Uterus (tissue), 4 donors: ENCODE data around the gene RNF34. TPM values are rescaled to one million over a fixed set of nuclear protein-coding genes. Genes with fewer than 3 reads are reported as not detected.

Experiments used
- DNase-seq, 2 donors: peaks; one replicate each; pipeline ENCODE4 v3.0.0-alpha.2; 2019 to 2020
- H3K27ac ChIP-seq, 2 donors: fragments of 200-600 bp; sonication (generic); 1 replicate in 1 of 2; 2 replicates in 1 of 2; pipeline ENCODE4 v1.5.1; 2016 to 2018
- H3K27me3 ChIP-seq, 2 donors: fragments of 200-600 bp; sonication (generic); one replicate each; pipeline ENCODE4 v1.5.1; 2018 to 2019; ENCODE audit warnings: control low read depth in 1 of 2
- H3K36me3 ChIP-seq, 2 donors: fragments of 200-600 bp; sonication (generic); one replicate each; pipeline ENCODE4 v1.5.1; 2019; ENCODE audit warnings: control low read depth in 1 of 2
- H3K4me1 ChIP-seq, 2 donors: fragments of 200-600 bp; sonication (generic); one replicate each; pipeline ENCODE4 v1.5.1; 2018 to 2019; ENCODE audit warnings: control low read depth in 1 of 2
- H3K4me3 ChIP-seq, 2 donors: fragments of 200-600 bp; sonication (generic); 1 replicate in 1 of 2; 2 replicates in 1 of 2; pipeline ENCODE4 v1.5.1; 2018 to 2019; ENCODE audit warnings: mild to moderate bottlenecking in 1 of 2
- H3K9me3 ChIP-seq, 2 donors: fragments of 200-600 bp; sonication (generic); one replicate each; pipeline ENCODE4 v1.5.1; 2019; ENCODE audit warnings: control low read depth in 1 of 2
- POLR2A ChIP-seq, 2 donors: fragments of 450-650 bp; IDR thresholded peaks; one replicate each; pipeline ENCODE4 v1.6.1; 2016; ENCODE audit warnings: antibody characterized with exemption in 2 of 2, mild to moderate bottlenecking in 1 of 2, moderate library complexity in 1 of 2
- intact Hi-C: fragments of 100-400 bp; cut with DNase I; formaldehyde crosslinking; loops from one replicate; pipeline ENCODE4 v1.15.1; 2023; ENCODE audit warnings: low total_unique reads
- total RNA-seq, 4 donors: library from RNA; depleted of rRNA in 3 of 4; stranded (reverse); fragments of >200 nt in 3 of 4; gene quantifications; one replicate each; pipeline versions ENCODE4 v1.1.0 to v1.2.4, GENCODE V29; 2014 to 2023
- TF ChIP-seq, protein P1 (sequence below), 4 experiments: fragments of 200-600 bp in 2 of 4; fragments of 450-650 bp in 2 of 4; sonication (generic) in 2 of 4; IDR thresholded peaks; one replicate each; pipeline ENCODE4 v1.5.1; 2016 to 2019; ENCODE audit warnings: antibody characterized with exemption in 4 of 4, mild to moderate bottlenecking in 2 of 4, moderate library complexity in 1 of 4
- donor health status: DM: yes; HTN: yes; CAD: no.

RNF34 gene
- total RNA-seq, 4 donors from 2014 or later, result 23.5 to 74.9 (median 34.1) TPM

GRCh38 chr12:121456551-121456950 is 56.6 kb downstream of the RNF34 start:
- Histone ChIP-seq H3K27ac (no peak overlapping the region), H3K27me3 (no peaks in the 10 kb centered on the region), H3K36me3 (no peaks in the 10 kb centered on the region), H3K4me1 (no peaks in the 10 kb centered on the region), H3K9me3 (no peaks in the 10 kb centered on the region), H3K4me3 (no peak overlapping the region)
- TF ChIP-seq, protein P1, sequence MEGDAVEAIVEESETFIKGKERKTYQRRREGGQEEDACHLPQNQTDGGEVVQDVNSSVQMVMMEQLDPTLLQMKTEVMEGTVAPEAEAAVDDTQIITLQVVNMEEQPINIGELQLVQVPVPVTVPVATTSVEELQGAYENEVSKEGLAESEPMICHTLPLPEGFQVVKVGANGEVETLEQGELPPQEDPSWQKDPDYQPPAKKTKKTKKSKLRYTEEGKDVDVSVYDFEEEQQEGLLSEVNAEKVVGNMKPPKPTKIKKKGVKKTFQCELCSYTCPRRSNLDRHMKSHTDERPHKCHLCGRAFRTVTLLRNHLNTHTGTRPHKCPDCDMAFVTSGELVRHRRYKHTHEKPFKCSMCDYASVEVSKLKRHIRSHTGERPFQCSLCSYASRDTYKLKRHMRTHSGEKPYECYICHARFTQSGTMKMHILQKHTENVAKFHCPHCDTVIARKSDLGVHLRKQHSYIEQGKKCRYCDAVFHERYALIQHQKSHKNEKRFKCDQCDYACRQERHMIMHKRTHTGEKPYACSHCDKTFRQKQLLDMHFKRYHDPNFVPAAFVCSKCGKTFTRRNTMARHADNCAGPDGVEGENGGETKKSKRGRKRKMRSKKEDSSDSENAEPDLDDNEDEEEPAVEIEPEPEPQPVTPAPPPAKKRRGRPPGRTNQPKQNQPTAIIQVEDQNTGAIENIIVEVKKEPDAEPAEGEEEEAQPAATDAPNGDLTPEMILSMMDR (IDR thresholded peaks at IDR 0.05), result no peak
- TF ChIP-seq POLR2A (IDR thresholded peaks at IDR 0.05), result no peak
- intact Hi-C loops, result no loop called here
- DNase-seq, result no peak

DNA sequence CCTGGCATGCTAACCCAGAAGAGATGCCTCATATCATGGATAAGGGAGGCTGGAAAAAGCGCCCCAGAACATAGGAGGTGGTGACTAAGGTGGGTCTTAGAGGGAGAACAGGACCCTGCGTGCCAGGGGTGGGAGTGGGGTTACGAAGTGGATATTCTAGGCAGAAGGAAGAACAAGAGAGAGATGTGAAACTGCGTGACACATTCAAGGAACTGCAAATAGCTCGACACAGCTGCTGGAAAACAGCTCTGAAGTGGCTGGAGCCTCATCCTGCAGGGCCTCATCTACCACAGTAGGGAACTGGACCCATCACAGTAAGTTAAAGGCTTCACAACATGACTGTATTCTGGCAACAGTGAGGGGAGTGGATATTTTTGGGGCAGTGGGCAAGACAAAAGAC is 61.1 kb downstream of the RNF34 start:
- no peak overlapping the region for H3K4me3 ChIP-seq
- no peaks in the 10 kb centered on the region for H3K36me3 ChIP-seq
- no peaks in the 10 kb centered on the region for H3K27me3 ChIP-seq
- no peaks in the 10 kb centered on the region for H3K9me3 ChIP-seq
- H3K27ac ChIP-seq, result no peak overlapping the region
- DNase-seq, result no peak
- H3K4me1 ChIP-seq, result no peaks in the 10 kb centered on the region
- intact Hi-C loops, result no loop called here
- no peak for TF ChIP-seq POLR2A (IDR thresholded peaks at IDR 0.05)

DNA sequence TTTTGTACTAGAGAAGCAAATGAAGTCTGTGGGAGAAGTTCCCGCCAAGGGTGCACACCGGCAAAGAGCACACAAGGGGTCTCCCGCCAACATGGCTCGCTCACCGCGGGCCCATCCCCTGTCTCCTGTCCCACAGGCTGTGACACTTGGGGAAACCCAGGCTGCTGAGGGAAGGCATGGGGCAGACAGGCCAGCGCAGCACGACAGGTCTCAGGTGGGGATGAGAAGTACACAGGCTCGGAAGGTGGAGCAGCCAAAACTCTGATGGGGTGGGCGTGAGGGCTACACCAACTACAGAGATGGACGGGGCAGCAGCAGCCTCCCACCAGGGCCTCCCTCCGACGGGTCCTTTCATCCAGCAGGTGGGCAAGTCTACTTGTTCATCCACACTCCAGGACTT is 64.4 kb downstream of the RNF34 start:
- no peak for DNase-seq
- H3K27me3 ChIP-seq, result no peaks in the 10 kb centered on the region
- no peaks in the 10 kb centered on the region for H3K4me1 ChIP-seq
- intact Hi-C loops, result no loop called here
- no peak overlapping the region for H3K27ac ChIP-seq
- no peaks in the 10 kb centered on the region for H3K36me3 ChIP-seq
- TF ChIP-seq POLR2A (IDR thresholded peaks at IDR 0.05), result no peak
- TF ChIP-seq, protein P1 (IDR thresholded peaks at IDR 0.05), result no peak
- H3K4me3 ChIP-seq, result no peak overlapping the region
- H3K9me3 ChIP-seq, result no peaks in the 10 kb centered on the region

GRCh38 chr12:121465921-121466793 is 66.2 kb downstream of the RNF34 start:
- Histone ChIP-seq H3K4me1 (no peaks in the 10 kb centered on the region), H3K4me3 (peak overlapping the region; percentile 20 to 50), H3K36me3 (no peaks in the 10 kb centered on the region), H3K27me3 (no peaks in the 10 kb centered on the region), H3K9me3 (no peaks in the 10 kb centered on the region), H3K27ac (peak overlapping the region in 1 of 2 donors; percentile 62)
- intact Hi-C loops, result no loop called here
- TF ChIP-seq, protein P1 (IDR thresholded peaks at IDR 0.05), result no peak
- TF ChIP-seq POLR2A (IDR thresholded peaks at IDR 0.05), result no peak
- DNase-seq, result no peak

DNA sequence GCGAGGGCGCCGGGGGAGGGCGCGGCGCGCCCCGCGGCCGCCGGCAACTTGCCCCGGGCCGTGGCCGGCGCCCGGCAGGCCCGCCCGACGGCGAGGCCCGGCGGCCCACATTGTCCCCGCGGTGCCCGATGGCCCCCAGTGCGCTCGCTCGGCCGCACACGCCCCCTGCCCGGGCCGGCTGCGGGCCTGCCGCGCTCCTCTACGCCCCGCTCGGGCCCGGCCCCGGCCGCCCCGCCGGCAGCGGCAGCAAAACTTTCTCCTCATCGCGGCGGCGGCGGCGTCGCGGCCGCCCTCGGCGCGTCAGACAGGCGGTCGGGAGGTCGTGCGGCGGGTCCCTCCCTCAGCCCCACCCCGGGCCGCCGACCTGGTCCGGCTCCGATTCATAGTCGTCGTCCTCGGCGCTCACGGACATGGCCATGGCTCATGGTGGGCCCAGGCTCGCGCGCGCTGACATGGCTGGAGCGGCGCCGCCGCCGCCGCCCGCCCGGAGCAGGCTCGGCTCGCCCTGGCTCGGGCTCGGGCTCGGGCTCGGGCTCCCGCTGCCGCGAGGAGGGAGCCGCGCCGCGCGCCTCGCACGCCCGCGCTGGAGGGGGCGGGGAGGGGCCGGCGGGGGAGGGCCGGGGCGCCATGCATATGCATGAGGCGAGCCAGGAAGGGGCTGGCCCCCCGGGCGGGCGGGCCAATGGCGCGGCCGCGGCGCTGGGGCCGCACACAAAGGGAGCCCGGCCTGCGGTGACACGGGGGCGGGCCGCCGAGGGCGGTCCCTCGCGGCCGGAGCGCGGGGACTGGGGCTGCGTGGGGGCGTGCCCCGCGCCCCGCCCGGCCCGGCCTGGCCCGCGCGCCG is 67.1 kb downstream of the RNF34 start:
- intact Hi-C loops, result no loop called here

More for the DNA sequence above, 67.1 kb downstream of the RNF34 start:
- no peaks in the 10 kb centered on the region for H3K9me3 ChIP-seq
- H3K4me3 ChIP-seq, result peak overlapping the region; percentile 49 to 61
- peak overlapping the region; percentile 62 to 89 for H3K27ac ChIP-seq
- DNase-seq, result peak; percentile 81 to 89
- TF ChIP-seq POLR2A (IDR thresholded peaks at IDR 0.05), result peak in 1 of 2 donors; percentile 54
- TF ChIP-seq, protein P1 (IDR thresholded peaks at IDR 0.05), result no peak
- no peaks in the 10 kb centered on the region for H3K27me3 ChIP-seq
- no peaks in the 10 kb centered on the region for H3K36me3 ChIP-seq
- H3K4me1 ChIP-seq, result no peaks in the 10 kb centered on the region
